ENCODE measurements around the gene ASF1A.

Gene ASF1A

DNA sequence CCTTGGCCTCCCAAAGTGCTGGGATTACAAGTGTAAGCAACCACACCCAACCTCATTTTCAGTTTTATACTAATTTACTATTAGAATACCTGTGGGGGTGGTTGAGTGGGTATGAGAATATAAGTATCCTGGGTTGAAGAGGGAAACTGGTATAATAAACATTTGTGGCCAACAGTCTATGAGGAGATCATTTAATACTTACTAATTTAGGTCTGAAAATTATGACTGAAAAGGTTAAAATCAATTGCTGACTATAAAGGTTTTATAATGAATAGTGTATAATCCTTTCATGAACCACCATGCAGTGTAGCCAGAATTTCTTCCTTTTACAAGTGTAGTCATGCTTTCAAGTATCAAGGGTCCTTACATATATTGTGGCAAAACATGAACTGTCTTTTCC is 11.1 kb downstream of the ASF1A start:
- TF ChIP-seq EZH2phosphoT487 (conservative IDR thresholded peaks at IDR 0.05; ENCODE audit: low read length) = no peak
- no peak for TF ChIP-seq CTCF (IDR thresholded peaks at IDR 0.05; ENCODE audit: insufficient read depth, low read length, poor library complexity, severe bottlenecking)
- Histone ChIP-seq H3K9me3 (ENCODE audit: insufficient read depth, low read length) (no peaks in the 10 kb centered on the region), H3K27ac (ENCODE audit: low read depth, low read length) (no peak overlapping the region), H3K9ac (ENCODE audit: low read length) (no peak overlapping the region), H3K27me3 (ENCODE audit: low read length) (no peaks in the 10 kb centered on the region), H3K4me3 (ENCODE audit: insufficient read depth, low read length, poor library complexity, severe bottlenecking) (no peak overlapping the region), H3K36me3 (ENCODE audit: low read length) (peaks cover 58% of the 10 kb centered on the region), H3K79me2 (ENCODE audit: insufficient read depth, low read length) (peaks cover 44% of the 10 kb centered on the region), H3K4me2 (ENCODE audit: low read depth, low read length, poor library complexity, severe bottlenecking) (no peak overlapping the region), H4K20me1 (ENCODE audit: low read depth, low read length) (no peaks in the 10 kb centered on the region; the same call in 1 of the 2 replicates), H3K9me2 (replicated peaks; ENCODE audit: insufficient read depth, low read length) (no peaks in the 10 kb centered on the region), H3F3A (ENCODE audit: insufficient read depth) (peaks cover 8% of the 10 kb centered on the region), H2AFZ (ENCODE audit: low read depth, low read length, severe bottlenecking) (no peak overlapping the region)

- Histone ChIP-seq H3K4me3 (ENCODE audit: insufficient read depth, low read length, poor library complexity, severe bottlenecking) (no peak overlapping the region), H2AFZ (ENCODE audit: low read depth, low read length, severe bottlenecking) (no peak overlapping the region), H3K79me2 (ENCODE audit: insufficient read depth, low read length) (peaks cover 36% of the 10 kb centered on the region), H3K9me2 (replicated peaks; ENCODE audit: insufficient read depth, low read length) (no peaks in the 10 kb centered on the region), H3K27ac (ENCODE audit: low read depth, low read length) (no peak overlapping the region), H4K20me1 (ENCODE audit: low read depth, low read length) (no peaks in the 10 kb centered on the region; the same call in 1 of the 2 replicates), H3K36me3 (ENCODE audit: low read length) (peaks cover 65% of the 10 kb centered on the region), H3F3A (ENCODE audit: insufficient read depth) (peaks cover 15% of the 10 kb centered on the region), H3K9me3 (ENCODE audit: insufficient read depth, low read length) (no peaks in the 10 kb centered on the region), H3K4me2 (ENCODE audit: low read depth, low read length, poor library complexity, severe bottlenecking) (no peak overlapping the region), H3K27me3 (ENCODE audit: low read length) (no peaks in the 10 kb centered on the region), H3K9ac (ENCODE audit: low read length) (no peak overlapping the region)
- no peak for TF ChIP-seq CTCF (IDR thresholded peaks at IDR 0.05; ENCODE audit: insufficient read depth, low read length, poor library complexity, severe bottlenecking)
- TF ChIP-seq EZH2phosphoT487 (conservative IDR thresholded peaks at IDR 0.05; ENCODE audit: low read length) = no peak
Observed at GRCh38 chr6:118905851-118906250, 11.9 kb downstream of the ASF1A start.

DNA sequence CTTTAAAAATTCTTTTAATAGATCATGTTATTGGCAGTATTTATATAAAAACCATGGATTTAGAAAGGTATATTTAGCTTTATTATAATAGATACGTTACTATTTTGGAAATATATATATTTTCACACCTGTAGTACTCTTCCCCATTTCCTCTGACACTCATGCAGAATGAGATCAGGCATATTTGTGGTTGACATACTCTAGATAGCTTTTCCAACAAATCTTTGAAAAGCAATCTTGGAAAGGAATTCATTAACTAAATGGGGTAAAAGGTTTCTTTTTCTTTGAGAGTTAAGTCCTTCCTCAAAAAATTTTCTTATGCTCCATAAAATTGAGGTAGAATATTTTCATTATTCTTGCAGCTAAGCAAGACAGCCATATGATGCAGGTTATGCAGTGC is 14.5 kb downstream of the ASF1A start:
- Histone ChIP-seq H3K9me3 (ENCODE audit: insufficient read depth, low read length) (no peaks in the 10 kb centered on the region), H3K9me2 (replicated peaks; ENCODE audit: insufficient read depth, low read length) (no peaks in the 10 kb centered on the region), H3K4me3 (ENCODE audit: insufficient read depth, low read length, poor library complexity, severe bottlenecking) (no peak overlapping the region), H3K9ac (ENCODE audit: low read length) (no peak overlapping the region), H3K79me2 (ENCODE audit: insufficient read depth, low read length) (0 out of 2 replicates have a peak, but pooled peaks cover 11% of the 10 kb centered on the region), H3K27ac (ENCODE audit: low read depth, low read length) (no peak overlapping the region), H3K36me3 (ENCODE audit: low read length) (peaks cover 68% of the 10 kb centered on the region), H2AFZ (ENCODE audit: low read depth, low read length, severe bottlenecking) (no peak overlapping the region), H3K4me2 (ENCODE audit: low read depth, low read length, poor library complexity, severe bottlenecking) (no peak overlapping the region), H3K27me3 (ENCODE audit: low read length) (no peaks in the 10 kb centered on the region), H3F3A (ENCODE audit: insufficient read depth) (peaks cover 15% of the 10 kb centered on the region), H4K20me1 (ENCODE audit: low read depth, low read length) (no peaks in the 10 kb centered on the region)
- no peak for TF ChIP-seq CTCF (IDR thresholded peaks at IDR 0.05; ENCODE audit: insufficient read depth, low read length, poor library complexity, severe bottlenecking)
- no peak for TF ChIP-seq EZH2phosphoT487 (conservative IDR thresholded peaks at IDR 0.05; ENCODE audit: low read length)

All from SU-DHL-6 (cell line).